Endothelial cell of umbilical vein (primary cell): ENCODE measurements around the gene TMEM178A. TPM values are rescaled to one million over a fixed set of nuclear protein-coding genes. Genes with fewer than 3 reads are reported as not detected.

Experiments used
- BruUV-seq: library from RNA; stranded (reverse); fragments of 400-500 nt; replicated peaks from 2 replicates; lab custom pipeline; 2021; lab: Mats Ljungman, UMichigan
- CTCF ChIA-PET: fragments of 300-600, 350-600 bp; sonication (Branson Sonifier 250); formaldehyde crosslinking; loops from one replicate; lab custom pipeline; 2021; ENCODE audit warnings: antibody characterized with exemption, inconsistent platforms; lab: Charles Lee
- POLR2A ChIA-PET: fragments of 300-600, 350-600 bp; sonication (Branson Sonifier 250); formaldehyde crosslinking; loops from one replicate; lab custom pipeline; 2021; ENCODE audit warnings: antibody characterized with exemption, inconsistent platforms; lab: Charles Lee
- DNase-seq: peaks from one replicate; pipeline ENCODE4 v3.0.0-alpha.2; 2011; ENCODE audit warnings: low read depth, low spot score
- FAIRE-seq: peaks from 2 replicates; lab custom pipeline; 2011; peaks lifted over from hg19 to GRCh38; lab: Jason Lieb, UNC
- H2AFZ ChIP-seq: 2 replicates; pipeline ENCODE4 v1.6.0; 2012; ENCODE audit warnings: low read depth, low read length, control low read depth, inconsistent platforms
- H3K27ac ChIP-seq: 2 replicates; pipeline ENCODE4 v1.5.1; 2011; ENCODE audit warnings: low read depth, mild to moderate bottlenecking, control low read depth, low read length, moderate library complexity; ENCODE audit not compliant: insufficient read depth
- H3K27me3 ChIP-seq, 2 experiments: 2 replicates each; pipeline versions ENCODE4 v1.6.0 to v1.6.1; 2011; ENCODE audit warnings: low read length in 2 of 2, mixed read lengths in 1 of 2; ENCODE audit not compliant: control insufficient read depth in 2 of 2, insufficient read depth in 2 of 2
- H3K36me3 ChIP-seq, 2 experiments: 2 replicates in 1 of 2; 3 replicates in 1 of 2; pipeline ENCODE4 v1.5.1; 2011; ENCODE audit warnings: low read length in 2 of 2, mild to moderate bottlenecking in 1 of 2, moderate library complexity in 1 of 2; ENCODE audit not compliant: control insufficient read depth in 2 of 2, insufficient read depth in 2 of 2; ENCODE audit errors: extremely low read depth in 1 of 2
- H3K4me1 ChIP-seq: 3 replicates; pipeline ENCODE4 v1.5.1; 2011; ENCODE audit warnings: mild to moderate bottlenecking, low read length; ENCODE audit not compliant: control insufficient read depth, insufficient read depth; ENCODE audit errors: extremely low read depth
- H3K4me2 ChIP-seq: 2 replicates; pipeline ENCODE4 v1.6.1; 2011; ENCODE audit warnings: low read length, control low read depth, mixed read lengths; ENCODE audit not compliant: insufficient read depth
- H3K4me3 ChIP-seq, 3 experiments: fragments of 200-600 bp in 1 of 3; sonication (generic), shearing (Covaris generic) in 1 of 3; replicated peaks in 1 of 3; 2 replicates each; pipeline ENCODE4 v1.5.1; 2011 to 2016; ENCODE audit warnings: control low read depth in 3 of 3, low read length in 3 of 3, mild to moderate bottlenecking in 2 of 3, inconsistent platforms in 1 of 3, low read depth in 1 of 3, moderate library complexity in 1 of 3; ENCODE audit not compliant: insufficient read depth in 1 of 3
- H3K79me2 ChIP-seq: 2 replicates; pipeline ENCODE4 v1.6.0; 2012; ENCODE audit warnings: low read length, inconsistent platforms; ENCODE audit not compliant: control insufficient read depth, insufficient read depth
- H3K9ac ChIP-seq: replicated peaks from 2 replicates; pipeline ENCODE3; 2011; ENCODE audit warnings: low read length, control low read depth; ENCODE audit not compliant: insufficient read depth; ENCODE audit errors: extremely low read depth
- H3K9me1 ChIP-seq: replicated peaks from 3 replicates; pipeline ENCODE4 v1.6.0; 2011; ENCODE audit warnings: mild to moderate bottlenecking, low read length; ENCODE audit not compliant: control insufficient read depth, insufficient read depth; ENCODE audit errors: extremely low read depth
- H3K9me3 ChIP-seq: replicated peaks from 2 replicates; pipeline ENCODE4 v1.5.1; 2012; ENCODE audit warnings: low read length, inconsistent platforms; ENCODE audit not compliant: control insufficient read depth, insufficient read depth
- H4K20me1 ChIP-seq: replicated peaks from 2 replicates; pipeline ENCODE3; 2011; ENCODE audit warnings: mild to moderate bottlenecking, low read length; ENCODE audit not compliant: control insufficient read depth, insufficient read depth; ENCODE audit errors: extremely low read depth
- CTCF ChIP-seq, 2 donors: IDR thresholded peaks; 1 replicate in 1 of 2; 2 replicates in 1 of 2; pipeline ENCODE4 v1.5.1; 2011; ENCODE audit warnings: low read length in 2 of 2, mild to moderate bottlenecking in 2 of 2, moderate library complexity in 2 of 2, control low read depth in 1 of 2, inconsistent platforms in 1 of 2, low read depth in 1 of 2; ENCODE audit not compliant: insufficient read depth in 1 of 2; ENCODE audit errors: extremely low read depth in 1 of 2
- EZH2 ChIP-seq: IDR thresholded peaks from 2 replicates; pipeline ENCODE4 v1.6.1; 2012; ENCODE audit warnings: borderline replicate concordance, low read depth, mild to moderate bottlenecking, moderate library complexity, low read length, inconsistent platforms; ENCODE audit not compliant: severe bottlenecking
- FOS ChIP-seq: IDR thresholded peaks from 2 replicates; pipeline ENCODE4 v1.6.1; 2011; ENCODE audit warnings: mild to moderate bottlenecking, low read length, moderate library complexity, borderline replicate concordance; ENCODE audit not compliant: insufficient read depth
- GATA2 ChIP-seq: IDR thresholded peaks from 2 replicates; pipeline ENCODE4 v1.7.0; 2011; ENCODE audit warnings: low read depth, mild to moderate bottlenecking, moderate library complexity, mixed read lengths, low read length; ENCODE audit not compliant: insufficient read length, insufficient read depth
- JUN ChIP-seq: IDR thresholded peaks from 2 replicates; pipeline ENCODE4 v1.6.1; 2011; ENCODE audit warnings: borderline replicate concordance, low read depth; ENCODE audit not compliant: insufficient read length, insufficient read depth
- MAX ChIP-seq: IDR thresholded peaks from 2 replicates; pipeline ENCODE4 v1.6.1; 2011; ENCODE audit not compliant: insufficient read depth, insufficient read length
- MYC ChIP-seq: IDR thresholded peaks from one replicate; pipeline ENCODE4 v1.6.1; 2011; ENCODE audit warnings: mild to moderate bottlenecking, low read depth, low read length
- POLR2A ChIP-seq: IDR thresholded peaks from 2 replicates; pipeline ENCODE4 v1.6.1; 2012; ENCODE audit warnings: low read depth, mild to moderate bottlenecking, control low read depth, low read length
- POLR2AphosphoS5 ChIP-seq: IDR thresholded peaks from 2 replicates; pipeline ENCODE4 v1.6.1; 2012; ENCODE audit warnings: low read depth, mild to moderate bottlenecking, control low read depth, low read length, moderate library complexity; ENCODE audit not compliant: insufficient read depth
- dilution Hi-C: fragments of 300-500 bp; cut with MboI; formaldehyde crosslinking; loops from one replicate; pipeline ENCODE4 v1.15.0; 2019; ENCODE audit warnings: low sequenced_read_pairs; ENCODE audit not compliant: extremely low pct_ligation_motif_present
- intact Hi-C: fragments of 100-400 bp; cut with micrococcal nuclease; formaldehyde crosslinking; loops from one replicate; pipeline ENCODE4 v1.10.0; 2022
- polyA plus RNA-seq, 4 experiments: library from polyadenylated mRNA; depleted of rRNA in 3 of 4; stranded (reverse) in 3 of 4; unstranded in 1 of 4; fragments of >200 nt; gene quantifications; 2 replicates each; pipeline versions ENCODE4 v1.2.1 to v1.2.3, GENCODE V29; 2011 to 2012; ENCODE audit warnings: missing spikeins in 1 of 4
- total RNA-seq: library from RNA; stranded (reverse); gene quantifications from 2 replicates; pipeline ENCODE4 v1.2.3, GENCODE V29; 2021

TMEM178A gene
- total and polyA plus RNA-seq, 2 donors (not counting 3 experiments of a cell fraction or from before 2014, with no cell fraction given), result 1.5 to 2.8 TPM

- intact Hi-C loops, result no loop called here
- ChIA-PET POLR2A (no interaction called here), CTCF (no interaction called here)
- peaks cover 4% of the 10 kb centered on the region for H3K4me1 ChIP-seq
- no peaks in the 10 kb centered on the region for H3K9me3 ChIP-seq
- dilution Hi-C loops, result no loop called here
- no peaks in the 10 kb centered on the region for H3K79me2 ChIP-seq
- no peak for FAIRE-seq
- no peak overlapping the region for H3K4me2 ChIP-seq
- H3K9me1 ChIP-seq, result no peaks in the 10 kb centered on the region
- DNase-seq, result no peak
- H3K27me3 ChIP-seq, result peaks cover 0 to 5% of the 10 kb centered on the region in 2 experiments
- no peak overlapping the region for H2AFZ ChIP-seq
- H3K27ac ChIP-seq, result no peak overlapping the region
- no TSS peak for BruUV-seq
- no peaks in the 10 kb centered on the region for H3K36me3 ChIP-seq
- H4K20me1 ChIP-seq, result no peaks in the 10 kb centered on the region
- no peak for TF ChIP-seq EZH2
- TF ChIP-seq GATA2, result no peak
- no peak for TF ChIP-seq CTCF (IDR thresholded peaks at IDR 0.05; ENCODE audit: extremely low read depth in 1 of 2, insufficient read depth in 1 of 2, low read depth in 1 of 2, low read length in 2 of 2)
- TF ChIP-seq MYC, result no peak
- H3K4me3 ChIP-seq, result no peak overlapping the region
- no peak overlapping the region for H3K9ac ChIP-seq
Observed at GRCh38 chr2:39638581-39638980, 27.1 kb upstream of the TMEM178A start.

GRCh38 chr2:39640107-39640506, 25.6 kb upstream of the TMEM178A start:
- Histone ChIP-seq H3K9me1 (no peaks in the 10 kb centered on the region), H3K27me3 (peaks cover 0 to 5% of the 10 kb centered on the region in 2 experiments), H3K27ac (no peak overlapping the region), H2AFZ (no peak overlapping the region), H3K79me2 (no peaks in the 10 kb centered on the region), H3K4me3 (no peak overlapping the region), H3K4me2 (no peak overlapping the region), H3K4me1 (peaks cover 4% of the 10 kb centered on the region), H3K9me3 (no peaks in the 10 kb centered on the region), H3K36me3 (no peaks in the 10 kb centered on the region), H4K20me1 (no peaks in the 10 kb centered on the region), H3K9ac (no peak overlapping the region)
- intact Hi-C loops (no loop called here), dilution Hi-C loops (no loop called here)
- POLR2A ChIA-PET, result no interaction called here
- TF ChIP-seq POLR2AphosphoS5 (no peak), EZH2 (no peak), CTCF (IDR thresholded peaks at IDR 0.05; ENCODE audit: extremely low read depth in 1 of 2, insufficient read depth in 1 of 2, low read depth in 1 of 2, low read length in 2 of 2) (no peak), MYC (no peak), MAX (no peak), GATA2 (no peak), JUN (no peak), FOS (no peak), POLR2A (no peak)
- CTCF ChIA-PET, result no interaction called here
- no TSS peak for BruUV-seq
- no peak for DNase-seq
- no peak for FAIRE-seq
